Thoracic aorta (tissue), 2 donors: ENCODE data around the gene HOATZ. TPM values are rescaled to one million over a fixed set of nuclear protein-coding genes. Genes with fewer than 3 reads are reported as not detected.

Source experiments
- ATAC-seq: fragments of 150-250 bp; one replicate; pipeline ENCODE4 v1.8.0; 2017; ENCODE audit warnings: low read depth; ENCODE audit not compliant: insufficient number of reproducible peaks, low FRiP score
- DNase-seq: peaks from one replicate; pipeline ENCODE4 v3.0.0-alpha.2; 2020; ENCODE audit warnings: low spot score
- H3K27ac ChIP-seq, 2 donors: fragments of 200-600 bp; sonication (generic); 1 replicate in 1 of 2; 2 replicates in 1 of 2; pipeline ENCODE4 v1.5.1; 2016; ENCODE audit warnings: mild to moderate bottlenecking in 2 of 2, moderate library complexity in 2 of 2
- H3K27me3 ChIP-seq: fragments of 200-600 bp; sonication (generic); replicated peaks from 2 replicates; pipeline ENCODE4 v1.6.0; 2016; ENCODE audit warnings: mild to moderate bottlenecking; ENCODE audit not compliant: insufficient read depth
- H3K36me3 ChIP-seq: fragments of 200-600 bp; sonication (generic); one replicate; pipeline ENCODE4 v1.5.1; 2016
- H3K4me1 ChIP-seq, 2 donors: fragments of 200-600 bp; sonication (generic); 1 replicate in 1 of 2; 2 replicates in 1 of 2; pipeline versions ENCODE4 v1.5.1 to v1.6.0; 2016; ENCODE audit warnings: low read depth in 2 of 2, mild to moderate bottlenecking in 1 of 2; ENCODE audit not compliant: control insufficient read depth in 1 of 2
- H3K4me3 ChIP-seq: fragments of 200-600 bp; sonication (generic); 2 replicates; pipeline ENCODE4 v1.5.1; 2016; ENCODE audit warnings: mild to moderate bottlenecking
- H3K9me3 ChIP-seq: fragments of 200-600 bp; sonication (generic); 2 replicates; pipeline ENCODE4 v1.5.1; 2016
- CTCF ChIP-seq: fragments of 200-600 bp; sonication (generic); IDR thresholded peaks from one replicate; pipeline ENCODE4 v1.5.1; 2019; ENCODE audit warnings: antibody characterized with exemption
- total RNA-seq, 2 donors: library from RNA; depleted of rRNA; stranded (reverse); fragments of >200 nt; gene quantifications; one replicate each; pipeline versions ENCODE4 v1.1.0 to v1.2.3, GENCODE V29; 2016

Gene HOATZ
- total RNA-seq, 2 donors from 2014 or later = not detected

- Histone ChIP-seq H3K9me3 (no peaks in the 10 kb centered on the region), H3K36me3 (no peaks in the 10 kb centered on the region), H3K27me3 (no peaks in the 10 kb centered on the region), H3K4me1 (no peaks in the 10 kb centered on the region), H3K4me3 (no peak overlapping the region), H3K27ac (no peak overlapping the region)
- ATAC-seq (no peak), DNase-seq (no peak)
- TF ChIP-seq CTCF = no peak
Measured at GRCh38 chr11:111524056-111524455, 9.5 kb downstream of the HOATZ start.

- DNase-seq = no peak
- Histone ChIP-seq H3K27ac (no peak overlapping the region), H3K4me3 (no peak overlapping the region), H3K27me3 (no peaks in the 10 kb centered on the region), H3K4me1 (no peaks in the 10 kb centered on the region), H3K9me3 (no peaks in the 10 kb centered on the region), H3K36me3 (no peaks in the 10 kb centered on the region)
- ATAC-seq = no peak
- TF ChIP-seq CTCF = no peak
Measured at GRCh38 chr11:111525456-111525855, 10.9 kb downstream of the HOATZ start.

- H3K27me3 ChIP-seq = no peaks in the 10 kb centered on the region
- H3K4me1 ChIP-seq = no peaks in the 10 kb centered on the region
- no peaks in the 10 kb centered on the region for H3K36me3 ChIP-seq
- no peaks in the 10 kb centered on the region for H3K9me3 ChIP-seq
- no peak for TF ChIP-seq CTCF
- ATAC-seq = no peak
- H3K27ac ChIP-seq = no peak overlapping the region
- no peak for DNase-seq
- H3K4me3 ChIP-seq = no peak overlapping the region
Measured at GRCh38 chr11:111526501-111526900, 11.9 kb downstream of the HOATZ start.

GRCh38 chr11:111527279-111527678 is 12.7 kb downstream of the HOATZ start:
- Histone ChIP-seq H3K4me3 (no peak overlapping the region), H3K27me3 (no peaks in the 10 kb centered on the region), H3K27ac (no peak overlapping the region), H3K9me3 (no peaks in the 10 kb centered on the region), H3K36me3 (no peaks in the 10 kb centered on the region), H3K4me1 (no peaks in the 10 kb centered on the region)
- DNase-seq (no peak), ATAC-seq (no peak)
- TF ChIP-seq CTCF = no peak

DNA sequence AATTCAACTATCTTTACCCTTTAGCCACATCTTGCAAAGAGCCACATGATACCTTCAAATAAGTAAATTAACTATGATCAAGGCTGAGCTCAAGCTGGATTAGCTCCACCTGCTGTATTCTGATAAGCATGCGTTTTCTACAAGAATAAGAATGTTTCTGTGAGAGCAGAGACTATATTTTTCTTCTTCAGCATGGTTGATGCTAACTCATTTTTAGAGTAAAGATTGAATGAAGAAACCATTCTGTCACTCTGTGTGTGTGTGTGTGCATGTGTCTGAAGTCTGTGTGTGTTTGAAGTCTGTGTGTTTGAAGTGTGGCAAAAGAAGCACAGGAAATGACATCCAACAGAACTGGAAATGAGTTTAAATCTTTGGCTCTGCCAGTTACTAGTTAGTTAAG is 14.0 kb downstream of the HOATZ start:
- TF ChIP-seq CTCF = no peak
- no peaks in the 10 kb centered on the region for H3K9me3 ChIP-seq
- H3K4me3 ChIP-seq = no peak overlapping the region
- no peaks in the 10 kb centered on the region for H3K27me3 ChIP-seq
- H3K27ac ChIP-seq = no peak overlapping the region
- no peaks in the 10 kb centered on the region for H3K4me1 ChIP-seq
- no peak for DNase-seq
- H3K36me3 ChIP-seq = no peaks in the 10 kb centered on the region
- no peak for ATAC-seq
